ENCODE data around the gene JAZF1. TPM values are rescaled to one million over a fixed set of nuclear protein-coding genes. Genes with fewer than 3 reads are reported as not detected.

The JAZF1 gene
- total and polyA plus RNA-seq, 9 of the 15 experiments (the other 6 are each of a cell fraction or from before 2014, with no cell fraction given), result 0.04 to 0.64 (median 0.11) TPM; not detected in 3

- FAIRE-seq (no peak), DNase-seq (ENCODE audit: extremely low read depth in 1 of 4, low spot score in 3 of 4) (no peak), ATAC-seq (no peak)
- Histone ChIP-seq H3K27ac (ENCODE audit: extremely low read depth, low read depth, low read length) (no peak overlapping the region), H3K9me1 (ENCODE audit: control insufficient read depth, insufficient read depth, low read length) (no peaks in the 10 kb centered on the region), H3K4me3 (no peak overlapping the region), H4K20me1 (replicated peaks; ENCODE audit: control insufficient read depth, insufficient read depth, low read length) (no peaks in the 10 kb centered on the region), H3K9me3 (replicated peaks; ENCODE audit: control insufficient read depth, insufficient read depth, low read depth, low read length) (no peaks in the 10 kb centered on the region), H3K4me2 (ENCODE audit: insufficient read depth, low read length) (no peak overlapping the region), H3K4me1 (replicated peaks in 1 of 2; ENCODE audit: control insufficient read depth in 2 of 2, insufficient read depth in 2 of 2, low read length in 2 of 2) (no peaks in the 10 kb centered on the region), H2AFZ (ENCODE audit: low read depth, low read length) (no peak overlapping the region), H3K9ac (ENCODE audit: insufficient read depth in 1 of 2, low read depth in 2 of 2, low read length in 2 of 2) (no peak overlapping the region), H3K27me3 (ENCODE audit: control insufficient read depth in 2 of 2, insufficient read depth in 2 of 2, low read length in 2 of 2) (peaks cover 47 to 51% of the 10 kb centered on the region in 2 experiments), H3K79me2 (ENCODE audit: control insufficient read depth, insufficient read depth, low read length) (no peaks in the 10 kb centered on the region), H3K36me3 (ENCODE audit: control insufficient read depth, insufficient read depth, low read length) (no peaks in the 10 kb centered on the region)
- in situ Hi-C loops (cut with MboI), result no loop called here
- no peak for TF ChIP-seq CBX5 (IDR thresholded peaks at IDR 0.05; ENCODE audit: borderline replicate concordance, low read depth)
- no TSS peak for BruUV-seq (replicated peaks)
- intact Hi-C loops (cut with micrococcal nuclease), result no loop called here
- ChIA-PET CTCF (ENCODE audit: low intra/inter-chr PET ratio) (no interaction called here), POLR2A (interaction anchor here (1.3 kb wide), 1 partner anchor 16 kb away, joined by 3 read pairs; no protein-coding TSS in a partner anchor)
- WGBS (ENCODE audit: insufficient coverage, low coverage, missing lambda C conversion rate), result 34% methylated on average over 3 of the region's 3 CpGs
Observed at GRCh38 chr7:27846388-27846787, 334.2 kb downstream of the JAZF1 start.

DNA sequence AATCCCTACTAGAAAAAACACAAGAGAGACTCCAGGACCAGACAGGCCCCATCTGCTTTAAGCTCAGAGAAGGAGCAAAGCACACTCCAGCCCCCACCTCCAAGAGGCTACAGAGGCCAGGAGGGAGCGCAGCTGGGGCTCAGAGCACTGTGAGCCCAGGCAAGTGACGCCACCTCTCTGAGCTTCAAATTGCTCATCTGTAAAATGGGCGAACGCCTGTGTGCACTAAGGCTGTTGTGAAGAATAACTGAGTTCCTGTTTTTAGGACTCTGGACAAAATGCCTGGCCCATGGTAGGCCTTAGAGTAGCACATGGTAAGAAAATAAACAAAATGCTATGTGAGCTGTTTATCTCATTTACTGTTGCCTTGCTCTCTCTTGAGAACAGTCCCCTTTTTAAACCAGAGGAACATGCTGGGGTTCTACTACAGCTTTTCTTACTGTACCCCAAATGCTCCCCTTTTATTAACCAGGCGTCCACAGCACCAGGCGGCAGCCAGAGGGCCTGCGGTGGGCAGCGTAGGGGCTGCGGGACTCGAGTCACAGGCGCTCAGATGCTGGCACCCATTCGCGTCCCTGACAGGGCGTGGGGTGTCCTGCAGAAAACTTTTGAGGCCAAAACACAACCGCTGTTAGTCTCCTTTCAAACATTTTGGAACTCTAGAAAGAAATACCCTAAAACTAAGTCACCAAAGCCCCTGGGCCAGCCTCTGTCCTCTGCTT is 336.9 kb downstream of the JAZF1 start:
- no TSS peak for BruUV-seq (replicated peaks)
- in situ Hi-C loops (cut with MboI), result no loop called here
- Histone ChIP-seq H4K20me1 (replicated peaks; ENCODE audit: control insufficient read depth, insufficient read depth, low read length) (no peaks in the 10 kb centered on the region), H3K36me3 (ENCODE audit: control insufficient read depth, insufficient read depth, low read length) (no peaks in the 10 kb centered on the region), H3K4me3 (no peak overlapping the region), H3K9me3 (replicated peaks; ENCODE audit: control insufficient read depth, insufficient read depth, low read depth, low read length) (no peaks in the 10 kb centered on the region), H3K27me3 (ENCODE audit: control insufficient read depth in 2 of 2, insufficient read depth in 2 of 2, low read length in 2 of 2) (peaks cover 53 to 61% of the 10 kb centered on the region in 2 experiments), H3K9me1 (ENCODE audit: control insufficient read depth, insufficient read depth, low read length) (no peaks in the 10 kb centered on the region), H3K9ac (ENCODE audit: insufficient read depth in 1 of 2, low read depth in 2 of 2, low read length in 2 of 2) (no peak overlapping the region), H3K79me2 (ENCODE audit: control insufficient read depth, insufficient read depth, low read length) (no peaks in the 10 kb centered on the region), H2AFZ (ENCODE audit: low read depth, low read length) (no peak overlapping the region), H3K4me2 (ENCODE audit: insufficient read depth, low read length) (no peak overlapping the region), H3K27ac (ENCODE audit: extremely low read depth, low read depth, low read length) (no peak overlapping the region), H3K4me1 (replicated peaks in 1 of 2; ENCODE audit: control insufficient read depth in 2 of 2, insufficient read depth in 2 of 2, low read length in 2 of 2) (no peaks in the 10 kb centered on the region)
- intact Hi-C loops (cut with micrococcal nuclease), result no loop called here
- DNase-seq (ENCODE audit: extremely low read depth in 1 of 4, low spot score in 3 of 4), result no peak
- no peak for TF ChIP-seq PATZ1 (CRISPR knock-in tag; IDR thresholded peaks at IDR 0.05; ENCODE audit: borderline replicate concordance)
- TF ChIP-seq SNIP1 (IDR thresholded peaks at IDR 0.05; ENCODE audit: low read depth), result no peak
- no peak for TF ChIP-seq CBX8 (IDR thresholded peaks at IDR 0.05; ENCODE audit: borderline replicate concordance, extremely low read depth, low read depth, low read length, poor library complexity, severe bottlenecking)
- TF ChIP-seq SPI1 (IDR thresholded peaks at IDR 0.05; ENCODE audit: borderline replicate concordance, low read depth, low read length), result 0 out of 2 replicates have a peak, but pooled peaks have one; percentile 26
- no peak for TF ChIP-seq TRIM25 (IDR thresholded peaks at IDR 0.05; ENCODE audit: borderline replicate concordance)
- no peak for TF ChIP-seq KLF1 (tag; IDR thresholded peaks at IDR 0.05)
- TF ChIP-seq RBM39 (optimal IDR thresholded peaks at IDR 0.05; ENCODE audit: low read depth, low read length), result no peak
- ATAC-seq, result no peak
- FAIRE-seq, result no peak
- POLR2A ChIA-PET, result interaction anchor here (1.0 kb wide), 1 partner anchor 119 kb away, joined by 3 read pairs; no protein-coding TSS in a partner anchor
- CTCF ChIA-PET (ENCODE audit: low intra/inter-chr PET ratio), result no interaction called here
- WGBS (ENCODE audit: insufficient coverage, low coverage, missing lambda C conversion rate), result 21% methylated on average over 14 of the region's 15 CpGs

All from K562 (cell line).